DOHH2 (cell line): Measurements from ENCODE around the gene GADD45G.

Experiments
- CTCF ChIP-seq: fragments of 200-600 bp; sonication (generic); IDR thresholded peaks from one replicate; pipeline ENCODE4 v1.5.1; 2014; ENCODE audit warnings: antibody characterized with exemption, mild to moderate bottlenecking, low read depth, low read length; ENCODE audit not compliant: poor library complexity, severe bottlenecking
- EZH2phosphoT487 ChIP-seq: fragments of 200-600 bp; sonication (generic); IDR thresholded peaks from 2 replicates; pipeline ENCODE4 v1.6.1; 2017; ENCODE audit warnings: borderline replicate concordance, mild to moderate bottlenecking, antibody characterized with exemption, low read length, moderate library complexity, mixed read lengths

GRCh38 chr9:89605465-89606048 lies 745 bp downstream of the GADD45G start:
- TF ChIP-seq CTCF (no peak), EZH2phosphoT487 (peak; percentile 79; the same call in 1 of the 2 replicates)
